ENCODE data around the gene CNIH2.

DNA sequence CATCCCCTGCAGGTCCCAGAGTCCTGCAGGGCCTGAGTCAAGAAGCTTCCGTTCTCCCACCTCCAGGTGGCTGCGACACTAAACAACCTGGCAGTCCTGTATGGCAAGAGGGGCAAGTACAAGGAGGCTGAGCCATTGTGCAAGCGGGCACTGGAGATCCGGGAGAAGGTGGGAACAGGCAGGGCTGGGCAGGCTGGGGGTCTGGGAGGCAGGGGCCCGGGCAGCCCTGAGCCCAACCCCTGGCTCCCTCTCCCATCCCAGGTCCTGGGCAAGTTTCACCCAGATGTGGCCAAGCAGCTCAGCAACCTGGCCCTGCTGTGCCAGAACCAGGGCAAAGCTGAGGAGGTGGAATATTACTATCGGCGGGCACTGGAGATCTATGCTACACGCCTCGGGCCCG is 14.2 kb upstream of the CNIH2 start:
- TF ChIP-seq, protein P1, sequence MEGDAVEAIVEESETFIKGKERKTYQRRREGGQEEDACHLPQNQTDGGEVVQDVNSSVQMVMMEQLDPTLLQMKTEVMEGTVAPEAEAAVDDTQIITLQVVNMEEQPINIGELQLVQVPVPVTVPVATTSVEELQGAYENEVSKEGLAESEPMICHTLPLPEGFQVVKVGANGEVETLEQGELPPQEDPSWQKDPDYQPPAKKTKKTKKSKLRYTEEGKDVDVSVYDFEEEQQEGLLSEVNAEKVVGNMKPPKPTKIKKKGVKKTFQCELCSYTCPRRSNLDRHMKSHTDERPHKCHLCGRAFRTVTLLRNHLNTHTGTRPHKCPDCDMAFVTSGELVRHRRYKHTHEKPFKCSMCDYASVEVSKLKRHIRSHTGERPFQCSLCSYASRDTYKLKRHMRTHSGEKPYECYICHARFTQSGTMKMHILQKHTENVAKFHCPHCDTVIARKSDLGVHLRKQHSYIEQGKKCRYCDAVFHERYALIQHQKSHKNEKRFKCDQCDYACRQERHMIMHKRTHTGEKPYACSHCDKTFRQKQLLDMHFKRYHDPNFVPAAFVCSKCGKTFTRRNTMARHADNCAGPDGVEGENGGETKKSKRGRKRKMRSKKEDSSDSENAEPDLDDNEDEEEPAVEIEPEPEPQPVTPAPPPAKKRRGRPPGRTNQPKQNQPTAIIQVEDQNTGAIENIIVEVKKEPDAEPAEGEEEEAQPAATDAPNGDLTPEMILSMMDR (IDR thresholded peaks at IDR 0.05 in 4 of 5, conservative IDR thresholded peaks at IDR 0.05 in 1 of 5) = no peak
- no peak for TF ChIP-seq POLR2A (IDR thresholded peaks at IDR 0.05)

Data from gastrocnemius medialis (tissue), 4 donors.